ENCODE data around the gene TNFRSF14.
"Not testable (repeated sequence)": the region's sequence is repeated elsewhere in the genome, so short reads cannot be mapped to it uniquely, and the experiment has no call there.

TNFRSF14 gene

GRCh38 chr1:2554621-2555387 is 1.4 kb upstream of the TNFRSF14 start:
- DNase-seq = peak; percentile 33

GRCh38 chr1:2555634-2556276 is 416 bp upstream of the TNFRSF14 start:
- DNase-seq = peak; percentile 75

GRCh38 chr1:2556678-2557481 is 709 bp downstream of the TNFRSF14 start:
- DNase-seq = peak; percentile 67

- DNase-seq = no peak
Measured at GRCh38 chr1:2557482-2558400, 1.6 kb downstream of the TNFRSF14 start.

- DNase-seq = no peak
Measured at GRCh38 chr1:2558420-2558819, 2.2 kb downstream of the TNFRSF14 start.

- DNase-seq = no peak
Measured at GRCh38 chr1:2558861-2559260, 2.7 kb downstream of the TNFRSF14 start.

GRCh38 chr1:2559509-2560298 is 3.5 kb downstream of the TNFRSF14 start:
- no peak for DNase-seq

GRCh38 chr1:2560299-2561073 is 4.3 kb downstream of the TNFRSF14 start:
- DNase-seq = no peak

GRCh38 chr1:2561446-2561845 is 5.3 kb downstream of the TNFRSF14 start:
- no peak for DNase-seq

GRCh38 chr1:2561898-2562895 is 6.0 kb downstream of the TNFRSF14 start:
- peak; percentile 28 for DNase-seq

GRCh38 chr1:2563205-2563604 is 7.0 kb downstream of the TNFRSF14 start:
- DNase-seq = no peak

- DNase-seq = no peak
Measured at GRCh38 chr1:2564006-2564814, 8.0 kb downstream of the TNFRSF14 start.

- no peak for DNase-seq
Measured at GRCh38 chr1:2564815-2565374, 8.7 kb downstream of the TNFRSF14 start.

GRCh38 chr1:2566101-2567045 is 10.2 kb downstream of the TNFRSF14 start:
- DNase-seq = no peak

- DNase-seq = no peak
Measured at GRCh38 chr1:2567083-2567679, 11.0 kb downstream of the TNFRSF14 start.

- not testable (repeated sequence) for DNase-seq
Measured at GRCh38 chr1:2568187-2568816, 12.1 kb downstream of the TNFRSF14 start.
